K562 (cell line): ENCODE data around the gene GADL1. TPM values are rescaled to one million over a fixed set of nuclear protein-coding genes. Genes with fewer than 3 reads are reported as not detected.

Experiments used
- ATAC-seq: fragments of 200-7000 bp; cut with Tn5 transposase; 3 replicates; pipeline ENCODE4 v1.9.1; 2020; ENCODE audit warnings: moderate library complexity
- BruUV-seq: library from RNA; stranded (reverse); fragments of 400-500 nt; replicated peaks from 2 replicates; lab custom pipeline; 2021; lab: Mats Ljungman, UMichigan
- CTCF ChIA-PET: fragments of 300-600 bp; formaldehyde crosslinking; extraction: SDS; loops from one replicate; lab custom pipeline; 2021; ENCODE audit warnings: low intra/inter-chr PET ratio; lab: Yijun Ruan, JAX
- POLR2A ChIA-PET: fragments of 300-600, 350-650 bp; sonication (Branson Sonifier 250); formaldehyde crosslinking; extraction: SDS; loops from one replicate; lab custom pipeline; 2021; ENCODE audit warnings: antibody characterized with exemption, inconsistent platforms; lab: Yijun Ruan, JAX
- DNase-seq, 4 experiments: peaks; one replicate each; pipeline versions ENCODE4 v3.0.0 to v3.0.0-alpha.2; 2011 to 2018; ENCODE audit warnings: low spot score in 3 of 4, mixed read lengths in 3 of 4; ENCODE audit errors: extremely low read depth in 1 of 4
- FAIRE-seq: peaks from 2 replicates; lab custom pipeline; 2011; peaks lifted over from hg19 to GRCh38; lab: Jason Lieb, UNC
- H2AFZ ChIP-seq: 2 replicates; pipeline ENCODE4 v1.6.0; 2011; ENCODE audit warnings: low read depth, low read length, control low read depth, inconsistent platforms
- H3K27ac ChIP-seq: fragments of 200-600 bp; 3 replicates; pipeline ENCODE4 v1.8.0; 2011; ENCODE audit warnings: low read depth, mild to moderate bottlenecking, control low read depth, inconsistent platforms, low read length, moderate library complexity, mixed read lengths; ENCODE audit errors: extremely low read depth
- H3K27me3 ChIP-seq, 2 experiments: fragments of 300-600 bp in 1 of 2; 2 replicates in 1 of 2; 3 replicates in 1 of 2; pipeline versions ENCODE4 v1.6.0 to v1.8.0; 2011; ENCODE audit warnings: inconsistent platforms in 2 of 2, low read length in 2 of 2, mild to moderate bottlenecking in 1 of 2, mixed read lengths in 1 of 2, moderate library complexity in 1 of 2; ENCODE audit not compliant: control insufficient read depth in 2 of 2, insufficient read depth in 2 of 2
- H3K36me3 ChIP-seq: fragments of 300-600 bp; 3 replicates; pipeline ENCODE4 v1.8.0; 2011; ENCODE audit warnings: mild to moderate bottlenecking, low read length, inconsistent platforms; ENCODE audit not compliant: control insufficient read depth, insufficient read depth
- H3K4me1 ChIP-seq, 2 experiments: fragments of 200-600 bp in 1 of 2; replicated peaks in 1 of 2; 2 replicates in 1 of 2; 3 replicates in 1 of 2; pipeline versions ENCODE4 v1.5.1 to v1.8.0; 2011; ENCODE audit warnings: inconsistent platforms in 2 of 2, low read length in 2 of 2, mild to moderate bottlenecking in 1 of 2, mixed read lengths in 1 of 2, moderate library complexity in 1 of 2; ENCODE audit not compliant: control insufficient read depth in 2 of 2, insufficient read depth in 2 of 2
- H3K4me2 ChIP-seq: 2 replicates; pipeline ENCODE4 v1.6.1; 2011; ENCODE audit warnings: low read length, control low read depth, inconsistent platforms, mixed read lengths; ENCODE audit not compliant: insufficient read depth
- H3K4me3 ChIP-seq: fragments of 200-600 bp; sonication (generic), shearing (Covaris generic); 2 replicates; pipeline ENCODE4 v1.5.1; 2016; ENCODE audit warnings: control low read depth, inconsistent platforms
- H3K79me2 ChIP-seq: fragments of 200-600 bp; 3 replicates; pipeline ENCODE4 v1.8.0; 2011; ENCODE audit warnings: low read length, inconsistent platforms; ENCODE audit not compliant: control insufficient read depth, insufficient read depth
- H3K9ac ChIP-seq, 2 experiments: 2 replicates each; pipeline versions ENCODE4 v1.6.0 to v1.6.1; 2011; ENCODE audit warnings: low read depth in 2 of 2, low read length in 2 of 2, control low read depth in 1 of 2, inconsistent platforms in 1 of 2, mild to moderate bottlenecking in 1 of 2, mixed read lengths in 1 of 2; ENCODE audit not compliant: insufficient read depth in 1 of 2
- H3K9me1 ChIP-seq: one replicate; pipeline ENCODE4 v1.6.0; 2011; ENCODE audit warnings: inconsistent platforms, mild to moderate bottlenecking, low read length, moderate library complexity; ENCODE audit not compliant: control insufficient read depth, insufficient read depth
- H3K9me3 ChIP-seq: replicated peaks from 2 replicates; pipeline ENCODE4 v1.5.1; 2011; ENCODE audit warnings: low read depth, low read length, inconsistent platforms; ENCODE audit not compliant: control insufficient read depth, insufficient read depth
- H4K20me1 ChIP-seq: replicated peaks from 2 replicates; pipeline ENCODE4 v1.6.1; 2011; ENCODE audit warnings: low read length, inconsistent platforms, mixed read lengths; ENCODE audit not compliant: control insufficient read depth, insufficient read depth
- CAMTA2 ChIP-seq: fragments of 250-450 bp; sonication (Bioruptor Pico); conservative IDR thresholded peaks from 2 replicates; pipeline ENCODE4 v1.5.1; 2022
- COPS2 ChIP-seq: fragments of 450-650 bp; conservative IDR thresholded peaks from 2 replicates; pipeline ENCODE4 v1.6.1; 2016; ENCODE audit warnings: mild to moderate bottlenecking, moderate library complexity
- FOXK2 ChIP-seq, 2 experiments: fragments of 450-650 bp; IDR thresholded peaks in 1 of 2; conservative IDR thresholded peaks in 1 of 2; 2 replicates each; pipeline ENCODE4 v1.6.1; 2016; ENCODE audit warnings: low read depth in 2 of 2, mild to moderate bottlenecking in 1 of 2
- GATA2 ChIP-seq: sonication (generic); formaldehyde crosslinking; IDR thresholded peaks from 2 replicates; pipeline ENCODE4 v1.4.0; 2020; ENCODE audit warnings: mild to moderate bottlenecking, missing genetic modification reagents
- HLTF ChIP-seq: fragments of 450-650 bp; IDR thresholded peaks from 2 replicates; pipeline ENCODE4 v1.6.1; 2016
- HSF4 ChIP-seq: fragments of 250-450 bp; sonication (Bioruptor Pico); IDR thresholded peaks from 2 replicates; pipeline ENCODE4 v2.1.2; 2022; ENCODE audit warnings: mild to moderate bottlenecking, moderate library complexity, borderline replicate concordance
- KDM4B ChIP-seq, 2 experiments: fragments of 450-650 bp in 1 of 2; sonication (generic) in 1 of 2; IDR thresholded peaks; 2 replicates each; pipeline ENCODE4 v1.6.1; 2016 to 2017; ENCODE audit warnings: borderline replicate concordance in 2 of 2, antibody characterized with exemption in 1 of 2, low read depth in 1 of 2, mild to moderate bottlenecking in 1 of 2
- RBM15 ChIP-seq: fragments of 200-400 bp; formaldehyde crosslinking; IDR thresholded peaks from 2 replicates; pipeline ENCODE4 v1.6.1; 2018; ENCODE audit warnings: mild to moderate bottlenecking, low read length, moderate library complexity; ENCODE audit not compliant: insufficient read depth
- SLC30A9 ChIP-seq: fragments of 250-450 bp; sonication (Bioruptor Pico); IDR thresholded peaks from 2 replicates; pipeline ENCODE4 v1.8.0; 2022; ENCODE audit warnings: mild to moderate bottlenecking, moderate library complexity
- SRSF7 ChIP-seq: fragments of 200-400 bp; formaldehyde crosslinking; optimal IDR thresholded peaks from 2 replicates; pipeline ENCODE3; 2017; ENCODE audit warnings: mild to moderate bottlenecking, low read depth, low read length
- TOE1 ChIP-seq, 2 experiments: fragments of 450-650 bp in 1 of 2; sonication (generic) in 1 of 2; formaldehyde crosslinking in 1 of 2; IDR thresholded peaks; 2 replicates each; pipeline versions ENCODE4 v1.7.1 to v1.8.0; 2016 to 2022; ENCODE audit warnings: borderline replicate concordance in 2 of 2, mild to moderate bottlenecking in 2 of 2, antibody characterized with exemption in 1 of 2, inconsistent platforms in 1 of 2, low read depth in 1 of 2, missing genetic modification reagents in 1 of 2, moderate library complexity in 1 of 2
- TRIM24 ChIP-seq, 2 experiments: fragments of 450-650 bp; IDR thresholded peaks; 2 replicates each; pipeline ENCODE4 v1.6.1; 2016
- ZKSCAN3 ChIP-seq: fragments of 250-450 bp; sonication (Bioruptor Pico); IDR thresholded peaks from 2 replicates; pipeline ENCODE4 v1.4.0; 2020
- ZNF140 ChIP-seq: fragments of 250-450 bp; sonication (Bioruptor Pico); IDR thresholded peaks from 2 replicates; pipeline ENCODE4 v1.8.0; 2021; ENCODE audit warnings: moderate library complexity, mild to moderate bottlenecking, inconsistent platforms
- in situ Hi-C: fragments of 300-500 bp; cut with MboI; formaldehyde crosslinking; loops from 4 replicates; pipeline ENCODE4 v1.15.0; 2018; ENCODE audit warnings: inconsistent platforms, mixed read lengths
- intact Hi-C: fragments of 100-400 bp; cut with micrococcal nuclease; formaldehyde crosslinking; loops from 2 replicates; pipeline ENCODE4 v1.14.2; 2022
- polyA plus RNA-seq, 8 experiments: library from polyadenylated mRNA; depleted of rRNA in 4 of 8; stranded (reverse) in 5 of 8; unstranded in 3 of 8; fragments of >200 nt; fragmentation: Nextera tagmentation in 2 of 8; fragmentation: Illumina TruSeq in 1 of 8; extraction: Ambion mirVana in 2 of 8; extraction: Trizol in 1 of 8; gene quantifications; 2 replicates each; pipeline versions ENCODE4 v1.2.1 to v1.2.3, GENCODE V29; 2011 to 2014; ENCODE audit warnings: inconsistent platforms in 1 of 8, missing spikeins in 1 of 8
- total RNA-seq, 7 experiments: library from RNA; depleted of rRNA in 6 of 7; stranded (reverse); fragments of >200 nt in 6 of 7; fragmentation: Illumina TruSeq in 2 of 7; extraction: Trizol in 2 of 7; gene quantifications; 2 replicates each; pipeline versions ENCODE4 v1.2.1 to v1.2.3, GENCODE V29; 2011 to 2021; ENCODE audit warnings: low replicate concordance in 1 of 7
- TF ChIP-seq, protein P1 (sequence below): sonication (generic); formaldehyde crosslinking; IDR thresholded peaks from 2 replicates; pipeline ENCODE4 v1.8.0; 2022; ENCODE audit warnings: missing genetic modification reagents, mild to moderate bottlenecking, borderline replicate concordance
- TF ChIP-seq, protein P2 (sequence below): fragments of 450-650 bp; formaldehyde crosslinking; IDR thresholded peaks from 2 replicates; pipeline ENCODE4 v1.4.0; 2022; ENCODE audit warnings: missing genetic modification characterization
- TF ChIP-seq, protein P3 (sequence below): sonication (generic); formaldehyde crosslinking; IDR thresholded peaks from 2 replicates; pipeline ENCODE4 v1.8.0; 2022; ENCODE audit warnings: missing genetic modification reagents, mild to moderate bottlenecking, moderate library complexity, borderline replicate concordance

The GADL1 gene
- total and polyA plus RNA-seq, 9 of the 15 experiments (the other 6 are each of a cell fraction or from before 2014, with no cell fraction given), result 0.07 TPM; not detected in 8

DNA sequence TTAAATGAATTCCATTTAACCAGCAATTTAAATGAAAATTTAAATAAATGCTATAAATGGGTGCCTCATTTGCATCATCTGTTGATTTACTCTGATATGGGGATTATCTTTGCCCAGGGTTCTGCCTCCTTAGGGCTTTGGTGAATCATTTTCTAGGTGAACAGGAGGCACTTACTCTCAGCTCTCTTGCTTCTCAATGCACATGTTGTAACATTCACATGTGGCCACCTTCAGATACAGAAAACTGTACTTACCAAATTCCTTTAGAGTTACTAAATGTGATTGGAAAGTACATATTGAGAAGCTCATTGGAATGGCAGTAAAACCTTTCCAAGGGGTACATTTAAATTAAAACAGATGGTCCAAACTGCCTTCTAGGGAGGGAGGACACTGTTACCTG is 20.8 kb downstream of the GADL1 start (continued):
- TF ChIP-seq, protein P1, sequence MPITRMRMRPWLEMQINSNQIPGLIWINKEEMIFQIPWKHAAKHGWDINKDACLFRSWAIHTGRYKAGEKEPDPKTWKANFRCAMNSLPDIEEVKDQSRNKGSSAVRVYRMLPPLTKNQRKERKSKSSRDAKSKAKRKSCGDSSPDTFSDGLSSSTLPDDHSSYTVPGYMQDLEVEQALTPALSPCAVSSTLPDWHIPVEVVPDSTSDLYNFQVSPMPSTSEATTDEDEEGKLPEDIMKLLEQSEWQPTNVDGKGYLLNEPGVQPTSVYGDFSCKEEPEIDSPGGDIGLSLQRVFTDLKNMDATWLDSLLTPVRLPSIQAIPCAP, result no peak
- TF ChIP-seq SRSF7 (no peak), FOXK2 (conservative IDR thresholded peaks at IDR 0.05 in 1 of 2, IDR thresholded peaks at IDR 0.05 in 1 of 2; ENCODE audit: low read depth in 2 of 2) (no peak)
- TF ChIP-seq, protein P2, sequence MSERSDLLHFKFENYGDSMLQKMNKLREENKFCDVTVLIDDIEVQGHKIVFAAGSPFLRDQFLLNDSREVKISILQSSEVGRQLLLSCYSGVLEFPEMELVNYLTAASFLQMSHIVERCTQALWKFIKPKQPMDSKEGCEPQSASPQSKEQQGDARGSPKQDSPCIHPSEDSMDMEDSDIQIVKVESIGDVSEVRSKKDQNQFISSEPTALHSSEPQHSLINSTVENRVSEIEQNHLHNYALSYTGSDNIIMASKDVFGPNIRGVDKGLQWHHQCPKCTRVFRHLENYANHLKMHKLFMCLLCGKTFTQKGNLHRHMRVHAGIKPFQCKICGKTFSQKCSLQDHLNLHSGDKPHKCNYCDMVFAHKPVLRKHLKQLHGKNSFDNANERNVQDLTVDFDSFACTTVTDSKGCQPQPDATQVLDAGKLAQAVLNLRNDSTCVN (CRISPR knock-in tag), result no peak

DNA sequence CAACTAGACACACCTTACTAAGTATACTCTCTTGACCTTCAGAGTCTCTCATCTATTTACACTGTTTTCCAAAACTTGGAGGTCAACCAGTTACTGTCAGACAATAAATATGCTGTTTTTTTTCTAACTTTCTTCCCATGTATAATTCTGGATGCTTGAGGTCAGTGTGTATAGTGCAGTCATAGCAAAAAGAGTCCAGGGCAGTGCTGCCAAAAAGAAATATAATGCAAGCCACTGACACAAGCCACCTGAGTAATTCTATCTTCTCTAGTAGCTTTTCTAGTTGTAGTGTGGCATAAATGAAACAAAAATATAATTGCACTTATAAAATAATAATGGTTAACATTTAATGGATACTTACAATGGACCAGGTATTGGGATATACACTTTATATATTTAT is 21.6 kb downstream of the GADL1 start:
- FAIRE-seq, result no peak

More for the DNA sequence above, 21.6 kb downstream of the GADL1 start:
- intact Hi-C loops, result no loop called here
- Histone ChIP-seq H3K36me3 (no peaks in the 10 kb centered on the region), H3K4me2 (no peak overlapping the region), H3K9me3 (no peaks in the 10 kb centered on the region; the same call in 1 of the 2 replicates), H3K9me1 (no peaks in the 10 kb centered on the region), H2AFZ (no peak overlapping the region), H3K27ac (no peak overlapping the region), H3K4me3 (no peak overlapping the region), H3K4me1 (no peaks in the 10 kb centered on the region), H4K20me1 (no peaks in the 10 kb centered on the region), H3K9ac (no peak overlapping the region), H3K79me2 (no peaks in the 10 kb centered on the region), H3K27me3 (no peaks in the 10 kb centered on the region)
- DNase-seq, result no peak
- no peak for TF ChIP-seq TRIM24 (IDR thresholded peaks at IDR 0.05)
- no peak for TF ChIP-seq TOE1 (IDR thresholded peaks at IDR 0.05; ENCODE audit: borderline replicate concordance)
- TF ChIP-seq TOE1 (CRISPR knock-in tag; IDR thresholded peaks at IDR 0.05; ENCODE audit: borderline replicate concordance, low read depth), result no peak
- no peak for TF ChIP-seq COPS2
- TF ChIP-seq, protein P3, sequence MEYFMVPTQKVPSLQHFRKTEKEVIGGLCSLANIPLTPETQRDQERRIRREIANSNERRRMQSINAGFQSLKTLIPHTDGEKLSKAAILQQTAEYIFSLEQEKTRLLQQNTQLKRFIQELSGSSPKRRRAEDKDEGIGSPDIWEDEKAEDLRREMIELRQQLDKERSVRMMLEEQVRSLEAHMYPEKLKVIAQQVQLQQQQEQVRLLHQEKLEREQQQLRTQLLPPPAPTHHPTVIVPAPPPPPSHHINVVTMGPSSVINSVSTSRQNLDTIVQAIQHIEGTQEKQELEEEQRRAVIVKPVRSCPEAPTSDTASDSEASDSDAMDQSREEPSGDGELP (CRISPR knock-in tag), result no peak
- no peak for TF ChIP-seq HLTF
- no peak for TF ChIP-seq SLC30A9
- TF ChIP-seq GATA2 (CRISPR knock-in tag), result no peak
- TF ChIP-seq CAMTA2, result no peak
- TF ChIP-seq KDM4B (IDR thresholded peaks at IDR 0.05; ENCODE audit: borderline replicate concordance in 2 of 2, low read depth in 1 of 2), result no peak
- no peak for TF ChIP-seq HSF4 (CRISPR knock-in tag)
- no peak for TF ChIP-seq RBM15
- TF ChIP-seq ZNF140 (CRISPR knock-in tag), result no peak
- no peak for TF ChIP-seq ZKSCAN3 (CRISPR knock-in tag)
- in situ Hi-C loops, result no loop called here
- CTCF ChIA-PET, result no interaction called here
- POLR2A ChIA-PET, result no interaction called here
- no TSS peak for BruUV-seq
- no peak for ATAC-seq
